GM21576 (cell line): ENCODE measurements around the gene RBM44.

ENCODE experiments used
- ATAC-seq: cut with Tn5 transposase; IDR thresholded peaks from one replicate; pipeline ENCODE4 v1.9.1; 2021; ENCODE audit warnings: mild to moderate bottlenecking, moderate library complexity; ENCODE audit not compliant: unreplicated experiment

The RBM44 gene

GRCh38 chr2:237870126-237870525 is 71.5 kb downstream of the RBM44 start:
- no peak for ATAC-seq

- ATAC-seq, result no peak
Observed at GRCh38 chr2:237870754-237871651, 72.4 kb downstream of the RBM44 start.

GRCh38 chr2:237872178-237872887 is 73.8 kb downstream of the RBM44 start:
- no peak for ATAC-seq

GRCh38 chr2:237873421-237873831 is 74.8 kb downstream of the RBM44 start:
- ATAC-seq, result no peak

- ATAC-seq, result no peak
Observed at GRCh38 chr2:237873897-237874551, 75.4 kb downstream of the RBM44 start.

- ATAC-seq, result no peak
Observed at GRCh38 chr2:237874585-237875161, 76.1 kb downstream of the RBM44 start.

- ATAC-seq, result no peak
Observed at GRCh38 chr2:237875256-237876060, 76.9 kb downstream of the RBM44 start.

GRCh38 chr2:237876061-237876526 is 77.5 kb downstream of the RBM44 start:
- ATAC-seq, result no peak

GRCh38 chr2:237876532-237876931 is 78.0 kb downstream of the RBM44 start:
- no peak for ATAC-seq

GRCh38 chr2:237876951-237877491 is 78.4 kb downstream of the RBM44 start:
- ATAC-seq, result no peak

- ATAC-seq, result no peak
Observed at GRCh38 chr2:237877576-237878307, 79.2 kb downstream of the RBM44 start.

- no peak for ATAC-seq
Observed at GRCh38 chr2:237878321-237879057, 79.9 kb downstream of the RBM44 start.

GRCh38 chr2:237879058-237879430 is 80.5 kb downstream of the RBM44 start:
- ATAC-seq, result no peak

- no peak for ATAC-seq
Observed at GRCh38 chr2:237879991-237880560, 81.5 kb downstream of the RBM44 start.

GRCh38 chr2:237882510-237883481 is 84.2 kb downstream of the RBM44 start:
- ATAC-seq, result no peak

- ATAC-seq, result no peak
Observed at GRCh38 chr2:237883951-237884446, 85.4 kb downstream of the RBM44 start.

GRCh38 chr2:237884681-237885080 is 86.1 kb downstream of the RBM44 start:
- no peak for ATAC-seq
